GM12878 (cell line): ENCODE data around the gene SERTAD2. TPM values are rescaled to one million over a fixed set of nuclear protein-coding genes. Genes with fewer than 3 reads are reported as not detected.
A peak's percentile ranks its signal among the peaks of the same experiment; 100 is the strongest.

ENCODE experiments used
- ATAC-seq: fragments of 200-7000 bp; cut with Tn5 transposase; 3 replicates; pipeline ENCODE4 v1.9.1; 2020; ENCODE audit warnings: mild to moderate bottlenecking, moderate library complexity
- BruUV-seq: library from RNA; stranded (reverse); fragments of 400-500 nt; replicated peaks from 2 replicates; lab custom pipeline; 2021; lab: Mats Ljungman, UMichigan
- CTCF ChIA-PET: fragments of 300-600 bp; sonication (Branson Sonifier 250); formaldehyde crosslinking; extraction: SDS; loops from one replicate; lab custom pipeline; 2021; ENCODE audit warnings: inconsistent platforms; lab: Yijun Ruan, JAX
- POLR2A ChIA-PET: fragments of 350-600 bp; formaldehyde crosslinking; extraction: SDS; loops from one replicate; lab custom pipeline; 2021; ENCODE audit warnings: inconsistent platforms; lab: Charles Lee
- RAD21 ChIA-PET: fragments of 300-600 bp; sonication (Branson Sonifier 250); formaldehyde crosslinking; loops from one replicate; lab custom pipeline; 2023; ENCODE audit warnings: antibody characterized with exemption; ENCODE audit not compliant: unreplicated experiment; lab: Charles Lee
- SMC1A ChIA-PET: fragments of 300-600 bp; sonication (Branson Sonifier 250); formaldehyde crosslinking; loops from one replicate; lab custom pipeline; 2023; ENCODE audit not compliant: unreplicated experiment, uncharacterized antibody; lab: Charles Lee
- DNase-seq: peaks from one replicate; pipeline ENCODE4 v3.0.0-alpha.2; 2011; ENCODE audit warnings: low read depth, low spot score
- FAIRE-seq: peaks from 3 replicates; lab custom pipeline; 2011; peaks lifted over from hg19 to GRCh38; lab: Jason Lieb, UNC
- H2AFZ ChIP-seq: 2 replicates; pipeline ENCODE4 v1.6.0; 2011; ENCODE audit warnings: low read depth, low read length, control low read depth; ENCODE audit not compliant: control insufficient read depth
- H3K27ac ChIP-seq: 2 replicates; pipeline ENCODE4 v1.5.1; 2011; ENCODE audit warnings: control low read depth; ENCODE audit not compliant: control insufficient read depth, insufficient read depth
- H3K27me3 ChIP-seq, 2 experiments: replicated peaks in 1 of 2; 2 replicates each; pipeline versions ENCODE4 v1.6.0 to v1.6.1; 2011; ENCODE audit warnings: low read length in 1 of 2; ENCODE audit not compliant: control insufficient read depth in 2 of 2, insufficient read depth in 2 of 2
- H3K36me3 ChIP-seq, 2 experiments: 2 replicates each; pipeline ENCODE4 v1.5.1; 2011; ENCODE audit warnings: low read length in 1 of 2; ENCODE audit not compliant: control insufficient read depth in 2 of 2, insufficient read depth in 2 of 2
- H3K4me1 ChIP-seq: 2 replicates; pipeline ENCODE4 v1.6.1; 2011; ENCODE audit warnings: mild to moderate bottlenecking, low read length, moderate library complexity, mixed read lengths; ENCODE audit not compliant: control insufficient read depth, insufficient read depth
- H3K4me2 ChIP-seq: 2 replicates; pipeline ENCODE4 v1.6.0; 2011; ENCODE audit warnings: control low read depth; ENCODE audit not compliant: control insufficient read depth, insufficient read depth
- H3K4me3 ChIP-seq: fragments of 200-600 bp; sonication (generic); 2 replicates; pipeline ENCODE4 v1.5.1; 2016
- H3K79me2 ChIP-seq: 2 replicates; pipeline ENCODE4 v1.6.0; 2011; ENCODE audit warnings: low read length; ENCODE audit not compliant: control insufficient read depth, insufficient read depth
- H3K9ac ChIP-seq: 2 replicates; pipeline ENCODE4 v1.8.0; 2011; ENCODE audit warnings: low read length, control low read depth, mixed read lengths; ENCODE audit not compliant: control insufficient read depth, insufficient read depth
- H3K9me3 ChIP-seq: replicated peaks from 3 replicates; pipeline ENCODE4 v1.5.1; 2011; ENCODE audit warnings: mild to moderate bottlenecking, low read length; ENCODE audit not compliant: control insufficient read depth, insufficient read depth
- H4K20me1 ChIP-seq: 2 replicates; pipeline ENCODE4 v1.6.0; 2011; ENCODE audit not compliant: control insufficient read depth, insufficient read depth
- DPF2 ChIP-seq: fragments of 450-650 bp; IDR thresholded peaks from 2 replicates; pipeline ENCODE4 v1.6.1; 2017; ENCODE audit warnings: mild to moderate bottlenecking
- EGR1 ChIP-seq, 2 experiments: IDR thresholded peaks; 1 replicate in 1 of 2; 2 replicates in 1 of 2; pipeline ENCODE4 v1.6.1; 2011 to 2012; ENCODE audit warnings: low read depth in 2 of 2, low read length in 2 of 2, borderline replicate concordance in 1 of 2, mild to moderate bottlenecking in 1 of 2, moderate library complexity in 1 of 2
- EP300 ChIP-seq, 2 experiments: fragments of 150-350 bp in 1 of 2; IDR thresholded peaks; 2 replicates each; pipeline ENCODE4 v1.6.1; 2011 to 2012; ENCODE audit warnings: low read depth in 2 of 2, low read length in 2 of 2, borderline replicate concordance in 1 of 2, improper control_type of control experiment in 1 of 2, inconsistent platforms in 1 of 2; ENCODE audit not compliant: control insufficient read depth in 1 of 2
- GATAD2B ChIP-seq: fragments of 450-650 bp; conservative IDR thresholded peaks from 2 replicates; pipeline ENCODE4 v1.6.1; 2017; ENCODE audit warnings: low read depth, mild to moderate bottlenecking, moderate library complexity
- IKZF2 ChIP-seq, 2 experiments: fragments of 450-650 bp; IDR thresholded peaks; 2 replicates each; pipeline ENCODE4 v1.6.1; 2017; ENCODE audit warnings: mild to moderate bottlenecking in 2 of 2, moderate library complexity in 2 of 2
- NKRF ChIP-seq: fragments of 450-650 bp; conservative IDR thresholded peaks from 2 replicates; pipeline ENCODE4 v1.6.1; 2017; ENCODE audit warnings: mild to moderate bottlenecking, moderate library complexity
- NRF1 ChIP-seq: conservative IDR thresholded peaks from 2 replicates; pipeline ENCODE4 v1.6.1; 2011; ENCODE audit warnings: mild to moderate bottlenecking, low read depth, low read length, improper control_type of control experiment
- RFX5 ChIP-seq: IDR thresholded peaks from 2 replicates; pipeline ENCODE4 v1.6.1; 2011; ENCODE audit warnings: low read depth, low read length, improper control_type of control experiment
- WGBS: methylation state at CpG from one replicate; pipeline ENCODE4 v1.1.6; 2016; ENCODE audit warnings: low lambda C conversion rate; ENCODE audit not compliant: insufficient replicate concordance, insufficient coverage; ENCODE audit errors: missing lambda C conversion rate; 5-methylcytosine and 5-hydroxymethylcytosine counted together
- in situ Hi-C: fragments of 300-500 bp; cut with MboI; formaldehyde crosslinking; loops from 9 replicates; pipeline ENCODE4 v1.14.3; 2018; ENCODE audit warnings: mixed read lengths
- intact Hi-C: fragments of 100-400 bp; cut with micrococcal nuclease; formaldehyde crosslinking; loops from one replicate; pipeline ENCODE4 v1.14.2; 2022; ENCODE audit not compliant: unreplicated experiment
- polyA plus RNA-seq, 11 experiments: library from polyadenylated mRNA; depleted of rRNA in 4 of 11; unstranded in 6 of 11; stranded (reverse) in 5 of 11; fragments of >200 nt; fragmentation: Nextera tagmentation in 4 of 11; fragmentation: Illumina TruSeq in 1 of 11; extraction: Ambion mirVana in 4 of 11; extraction: Trizol in 1 of 11; gene quantifications; 1 replicate in 1 of 11; 2 replicates in 10 of 11; pipeline versions ENCODE4 v1.2.1 to v1.2.3, GENCODE V29; 2011 to 2016; ENCODE audit warnings: inconsistent platforms in 2 of 11, missing spikeins in 2 of 11, low read depth in 1 of 11
- total RNA-seq, 4 experiments: library from RNA; depleted of rRNA in 3 of 4; stranded (reverse); fragments of >200 nt in 3 of 4; fragmentation: Illumina TruSeq in 1 of 4; extraction: Trizol in 1 of 4; gene quantifications; 2 replicates each; pipeline versions ENCODE4 v1.2.1 to v1.2.3, GENCODE V29; 2013 to 2021

The SERTAD2 gene
- total and polyA plus RNA-seq, 10 of the 15 experiments (the other 5 are each of a cell fraction or from before 2014, with no cell fraction given) = 7.9 to 28.7 (median 20.1) TPM

- TF ChIP-seq EGR1 (IDR thresholded peaks at IDR 0.05; ENCODE audit: borderline replicate concordance in 1 of 2, low read depth in 2 of 2, low read length in 2 of 2) = no peak
- no peak for TF ChIP-seq NKRF
- TF ChIP-seq NRF1 = no peak
- 0 out of 4 replicates have a peak, but pooled peaks of 1 of the 2 experiments have one; percentile 10 for TF ChIP-seq IKZF2 (IDR thresholded peaks at IDR 0.05)
- no peak for TF ChIP-seq EP300 (IDR thresholded peaks at IDR 0.05; ENCODE audit: borderline replicate concordance in 1 of 2, control insufficient read depth in 1 of 2, low read depth in 2 of 2, low read length in 2 of 2)
- no peak for TF ChIP-seq DPF2
- TF ChIP-seq GATAD2B = no peak
- no peak for TF ChIP-seq RFX5
- in situ Hi-C loops (no loop called here), intact Hi-C loops (loop anchor here (1.0 to 2.0 kb wide), 5 partner anchors 44 to 173 kb away; partner anchors contain the start of genes AFTPH and SERTAD2)
- DNase-seq (no peak), FAIRE-seq (no peak), ATAC-seq (no peak)
- WGBS = 81% methylated on average over 6 of the region's 6 CpGs
- ChIA-PET POLR2A (interaction anchor here (0.5 to 4.8 kb wide), 14 partner anchors 14 to 167 kb away, joined by 3 to 81 read pairs (median 5); partner anchors contain the start of gene SERTAD2), CTCF (interaction anchor here (1.1 to 4.2 kb wide), 16 partner anchors 7 to 91 kb away, joined by 3 to 25 read pairs (median 6); partner anchors contain the start of gene SERTAD2), RAD21 (interaction anchor here (0.9 to 3.6 kb wide), 15 partner anchors 20 to 111 kb away, joined by 3 to 34 read pairs (median 10); partner anchors contain the start of gene SERTAD2), SMC1A (interaction anchor here (1.1 to 6.4 kb wide), 12 partner anchors 7 to 134 kb away, joined by 3 to 262 read pairs (median 8); partner anchors contain the start of gene SERTAD2)
- H3K27ac ChIP-seq = peak overlapping the region; percentile 98
- H3K4me2 ChIP-seq = peak overlapping the region; percentile 97
- H3K36me3 ChIP-seq = peaks cover 0 to 5% of the 10 kb centered on the region in 2 experiments; a peak in 2 of 4 replicates
- peaks cover 47% of the 10 kb centered on the region for H3K4me1 ChIP-seq
- no TSS peak for BruUV-seq
- H3K79me2 ChIP-seq = peaks cover 46% of the 10 kb centered on the region
- H2AFZ ChIP-seq = no peak overlapping the region
- peak overlapping the region; percentile 8; the same call in 1 of the 2 replicates for H3K9ac ChIP-seq
- no peak overlapping the region for H3K4me3 ChIP-seq
- no peaks in the 10 kb centered on the region for H3K27me3 ChIP-seq
- H4K20me1 ChIP-seq = no peaks in the 10 kb centered on the region
- H3K9me3 ChIP-seq = no peaks in the 10 kb centered on the region; the same call in 1 of the 3 replicates
Measured at GRCh38 chr2:64697297-64698176, 43.8 kb upstream of the SERTAD2 start.
